BJ (cell line): Measurements from ENCODE around the gene ZNF23. TPM values are rescaled to one million over a fixed set of nuclear protein-coding genes. Genes with fewer than 3 reads are reported as not detected.

Experiments
- CTCF ChIA-PET: fragments of 350-600 bp; formaldehyde crosslinking; extraction: SDS; loops from one replicate; lab custom pipeline; 2021; ENCODE audit warnings: antibody characterized with exemption, inconsistent platforms; lab: Yijun Ruan, JAX
- POLR2A ChIA-PET: fragments of 300-600 bp; sonication (Branson Sonifier 250); formaldehyde crosslinking; extraction: SDS; loops from one replicate; lab custom pipeline; 2021; ENCODE audit warnings: antibody characterized with exemption; lab: Charles Lee
- DNase-seq: peaks from one replicate; pipeline ENCODE4 v3.0.0-alpha.2; 2011; ENCODE audit warnings: low read depth
- H3K27me3 ChIP-seq: 2 replicates; pipeline ENCODE4 v1.6.0; 2011; ENCODE audit warnings: low read length; ENCODE audit not compliant: control insufficient read depth, insufficient read depth
- H3K36me3 ChIP-seq: 2 replicates; pipeline ENCODE4 v1.5.1; 2011; ENCODE audit warnings: low read length; ENCODE audit not compliant: control insufficient read depth, insufficient read depth
- H3K4me3 ChIP-seq: 2 replicates; pipeline ENCODE4 v1.5.1; 2011; ENCODE audit warnings: low read depth, mild to moderate bottlenecking, control low read depth, low read length
- CTCF ChIP-seq: IDR thresholded peaks from 2 replicates; pipeline ENCODE4 v1.5.1; 2011; ENCODE audit warnings: low read depth, mild to moderate bottlenecking, control low read depth, inconsistent platforms, low read length, moderate library complexity; ENCODE audit not compliant: insufficient read depth
- polyA plus RNA-seq: library from polyadenylated mRNA; depleted of rRNA; stranded (reverse); fragments of >200 nt; gene quantifications from 2 replicates; pipeline ENCODE4 v1.2.3, GENCODE V29; 2011

ZNF23 gene
- polyA plus RNA-seq, 1 experiment = 11.8 TPM

- Histone ChIP-seq H3K36me3 (no peaks in the 10 kb centered on the region), H3K27me3 (peaks cover 4% of the 10 kb centered on the region; the same call in 1 of the 2 replicates), H3K4me3 (no peak overlapping the region)
- ChIA-PET CTCF (interaction anchor here (1.1 to 8.6 kb wide), 3 partner anchors 20 to 90 kb away, joined by 3 to 170 read pairs (median 4); no protein-coding TSS in a partner anchor), POLR2A (no interaction called here)
- DNase-seq = no peak
- TF ChIP-seq CTCF = no peak
Measured at GRCh38 chr16:71409011-71409775, 52.9 kb downstream of the ZNF23 start.

GRCh38 chr16:71408536-71408935 is 53.5 kb downstream of the ZNF23 start:
- H3K27me3 ChIP-seq = peaks cover 2% of the 10 kb centered on the region; the same call in 1 of the 2 replicates
- DNase-seq = no peak
- ChIA-PET POLR2A (no interaction called here), CTCF (interaction anchor here (1.1 to 8.6 kb wide), 3 partner anchors 21 to 91 kb away, joined by 3 to 170 read pairs (median 4); no protein-coding TSS in a partner anchor)
- H3K36me3 ChIP-seq = no peaks in the 10 kb centered on the region
- H3K4me3 ChIP-seq = no peak overlapping the region
- no peak for TF ChIP-seq CTCF

GRCh38 chr16:71407731-71408130 is 54.3 kb downstream of the ZNF23 start:
- TF ChIP-seq CTCF = no peak
- no peak for DNase-seq
- Histone ChIP-seq H3K36me3 (no peaks in the 10 kb centered on the region), H3K4me3 (no peak overlapping the region), H3K27me3 (peaks cover 2% of the 10 kb centered on the region; the same call in 1 of the 2 replicates)
- CTCF ChIA-PET = interaction anchor here (0.6 to 8.6 kb wide), 4 partner anchors 22 to 122 kb away, joined by 3 to 170 read pairs (median 4); no protein-coding TSS in a partner anchor
- POLR2A ChIA-PET = no interaction called here

GRCh38 chr16:71406724-71407123 is 55.3 kb downstream of the ZNF23 start:
- peaks cover 6% of the 10 kb centered on the region for H3K27me3 ChIP-seq
- H3K36me3 ChIP-seq = no peaks in the 10 kb centered on the region
- ChIA-PET POLR2A (no interaction called here), CTCF (interaction anchor here (8.6 kb wide), 1 partner anchor 93 kb away, joined by 170 read pairs; no protein-coding TSS in a partner anchor)
- no peak overlapping the region for H3K4me3 ChIP-seq
- no peak for TF ChIP-seq CTCF
- no peak for DNase-seq

GRCh38 chr16:71406316-71406715 is 55.7 kb downstream of the ZNF23 start:
- peaks cover 6% of the 10 kb centered on the region for H3K27me3 ChIP-seq
- H3K4me3 ChIP-seq = no peak overlapping the region
- no peak for DNase-seq
- CTCF ChIA-PET = interaction anchor here (8.6 kb wide), 1 partner anchor 93 kb away, joined by 170 read pairs; no protein-coding TSS in a partner anchor
- POLR2A ChIA-PET = no interaction called here
- TF ChIP-seq CTCF = no peak
- no peaks in the 10 kb centered on the region for H3K36me3 ChIP-seq
